Lower leg skin (tissue), 3 donors: ENCODE data around the gene IL7R.

ENCODE experiments used
- CTCF ChIP-seq, 3 donors: fragments of 450-650 bp; IDR thresholded peaks; one replicate each; pipeline ENCODE4 v1.5.1; 2016; ENCODE audit warnings: antibody characterized with exemption in 3 of 3, mild to moderate bottlenecking in 3 of 3, moderate library complexity in 2 of 3
- POLR2A ChIP-seq, 2 donors: fragments of 450-650 bp; IDR thresholded peaks; one replicate each; pipeline ENCODE4 v1.6.1; 2016 to 2017; ENCODE audit warnings: antibody characterized with exemption in 2 of 2, mild to moderate bottlenecking in 1 of 2, moderate library complexity in 1 of 2

GRCh38 chr5:35830587-35830986 lies 26.1 kb upstream of the IL7R start:
- TF ChIP-seq CTCF (IDR thresholded peaks at IDR 0.05) (no peak), POLR2A (IDR thresholded peaks at IDR 0.05) (no peak)
